ENCODE data around the gene OR4F17.
"Not testable (repeated sequence)": the region's sequence is repeated elsewhere in the genome, so short reads cannot be mapped to it uniquely, and the experiment has no call there.

OR4F17 gene

GRCh38 chr19:106804-107203, at the start of gene OR4F17:
OR4F17 (plus strand) TSS chr19:107104; CDS start chr19:110679, 3,575 bp downstream.
- not testable (repeated sequence) for DNase-seq

GRCh38 chr19:70793-71192, 36.1 kb upstream of the OR4F17 start:
- DNase-seq, result not testable (repeated sequence)

GRCh38 chr19:82864-83263, 24.0 kb upstream of the OR4F17 start:
- DNase-seq, result not testable (repeated sequence)

- not testable (repeated sequence) for DNase-seq
Measured at GRCh38 chr19:83626-84025, 23.3 kb upstream of the OR4F17 start.

GRCh38 chr19:90678-91077, 16.2 kb upstream of the OR4F17 start:
- DNase-seq, result not testable (repeated sequence)

GRCh38 chr19:94794-95193, 12.1 kb upstream of the OR4F17 start:
- not testable (repeated sequence) for DNase-seq

- DNase-seq, result not testable (repeated sequence)
Measured at GRCh38 chr19:97647-98046, 9.3 kb upstream of the OR4F17 start.

- DNase-seq, result not testable (repeated sequence)
Measured at GRCh38 chr19:120443-121140, 13.7 kb downstream of the OR4F17 start.

Measured in erythroblast (primary cell).